ENCODE results near the gene EFL1.
"Not testable (repeated sequence)": the region's sequence is repeated elsewhere in the genome, so short reads cannot be mapped to it uniquely, and the experiment has no call there.

EFL1 gene

DNA sequence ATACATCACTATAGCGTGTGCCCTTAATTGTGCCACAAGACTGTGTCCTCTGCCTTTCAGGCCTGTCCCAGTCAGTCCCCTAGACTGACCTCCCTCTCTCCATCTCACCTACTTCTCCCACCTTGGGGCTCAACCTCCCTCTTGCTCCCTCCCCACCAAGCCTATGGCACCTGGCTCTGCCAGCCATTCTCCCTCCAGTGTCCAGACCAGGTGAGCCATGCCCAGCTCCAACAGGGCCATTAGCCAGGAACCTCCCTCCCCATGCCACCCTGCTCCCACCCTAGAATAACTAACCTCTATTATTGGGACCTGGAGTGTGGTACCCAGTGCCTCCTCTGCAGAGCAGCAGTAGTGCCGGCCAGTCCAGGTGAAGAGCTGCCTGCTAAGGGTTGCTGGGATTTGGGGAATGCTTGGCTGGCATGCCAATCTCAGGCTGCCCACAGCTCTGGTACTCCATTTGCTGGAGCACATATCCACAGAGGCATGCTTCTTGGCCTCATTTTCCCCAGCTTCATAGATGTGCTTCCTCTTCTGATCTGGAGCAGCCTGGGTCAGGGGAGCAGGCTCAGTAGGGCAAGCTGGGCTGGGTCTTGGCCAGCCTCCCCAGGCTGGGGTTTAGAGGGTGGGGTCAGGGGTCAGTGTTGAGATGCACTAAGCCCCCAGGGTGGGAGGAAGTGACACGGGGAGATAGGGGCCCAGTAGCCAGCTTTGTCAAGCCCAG, 38.9 kb upstream of the EFL1 start:
- DNase-seq = no peak
- no peaks in the 10 kb centered on the region for H3K9me3 ChIP-seq (ENCODE audit: control insufficient read depth, low read length)
- H4K8ac ChIP-seq (ENCODE audit: low read length) = no peak overlapping the region

DNA sequence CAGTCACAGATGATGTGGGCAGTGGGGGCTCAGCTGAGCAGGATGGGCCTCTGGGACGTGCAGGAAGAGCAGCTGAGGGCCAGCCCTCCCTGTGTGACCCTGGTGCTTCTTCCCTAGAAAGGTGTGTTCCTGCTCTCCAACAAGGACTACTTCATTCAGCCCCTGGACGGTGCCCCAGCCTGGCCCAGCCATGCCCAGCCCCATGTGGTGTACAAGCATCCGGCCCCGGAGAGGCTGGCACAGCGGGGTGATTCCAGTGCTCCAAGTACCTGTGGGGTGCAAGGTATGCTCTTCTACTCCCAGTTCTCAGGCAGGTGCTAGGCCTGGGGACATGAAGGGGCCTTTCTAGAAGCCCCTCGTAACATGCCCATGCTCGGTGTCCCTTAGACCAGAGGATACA, 38.3 kb upstream of the EFL1 start:
- WGBS = 92% methylated on average over 7 of the region's 7 CpGs
- peak overlapping the region; percentile 61 for H4K91ac ChIP-seq (ENCODE audit: low read length)
- H2AFZ ChIP-seq (ENCODE audit: low read depth, low read length) = no peak overlapping the region
- H2BK120ac ChIP-seq (ENCODE audit: low read depth, low read length) = no peak overlapping the region
- H3K14ac ChIP-seq (ENCODE audit: low read length in 2 of 2) = peak overlapping the region in 1 of 2 experiments; percentile 89
- no peak overlapping the region for H3K27ac ChIP-seq (ENCODE audit: low read length, poor library complexity, severe bottlenecking)
- H2BK12ac ChIP-seq (ENCODE audit: low read length in 2 of 2) = no peak overlapping the region
- no peak overlapping the region for H2BK5ac ChIP-seq (ENCODE audit: low read depth, low read length, poor library complexity, severe bottlenecking)
- H3K4me3 ChIP-seq (ENCODE audit: insufficient read depth in 1 of 2, low read depth in 1 of 2, low read length in 2 of 2) = no peak overlapping the region
- no peak overlapping the region for H2BK15ac ChIP-seq (ENCODE audit: low read depth, poor library complexity, severe bottlenecking)
- no peak overlapping the region for H3K4me2 ChIP-seq (ENCODE audit: low read length, poor library complexity, severe bottlenecking)
- DNase-seq = no peak
- no peak overlapping the region for H2AK5ac ChIP-seq (ENCODE audit: low read length, severe bottlenecking)
- no peaks in the 10 kb centered on the region for H3K36me3 ChIP-seq (ENCODE audit: control insufficient read depth in 1 of 2, insufficient read depth in 2 of 2, low read depth in 1 of 2, low read length in 2 of 2)
- H3K79me1 ChIP-seq (replicated peaks; ENCODE audit: low read length, poor library complexity, severe bottlenecking) = no peaks in the 10 kb centered on the region
- no peak overlapping the region for H3K18ac ChIP-seq (ENCODE audit: low read depth in 1 of 2, low read length in 2 of 2)
- H3K4me1 ChIP-seq (ENCODE audit: control insufficient read depth, insufficient read depth, low read depth, low read length) = no peaks in the 10 kb centered on the region
- peak overlapping the region; percentile 54 for H4K8ac ChIP-seq (ENCODE audit: low read length)
- peaks cover 0 to 30% of the 10 kb centered on the region in 2 experiments for H3K27me3 ChIP-seq (ENCODE audit: control insufficient read depth in 1 of 2, insufficient read depth in 1 of 2, low read length in 2 of 2)
- H3K9me3 ChIP-seq (ENCODE audit: control insufficient read depth, low read length) = no peaks in the 10 kb centered on the region
- peak overlapping the region in 1 of 2 experiments; percentile 59 for H3K23ac ChIP-seq (ENCODE audit: low read length in 2 of 2)
- no peak overlapping the region for H3K9ac ChIP-seq (ENCODE audit: low read length)
- H3K4ac ChIP-seq (ENCODE audit: low read depth in 1 of 2, low read length in 2 of 2) = no peak overlapping the region

More for the DNA sequence above, 38.9 kb upstream of the EFL1 start:
- H2AK5ac ChIP-seq (ENCODE audit: low read length, severe bottlenecking) = no peak overlapping the region
- no peak overlapping the region for H3K4me3 ChIP-seq (ENCODE audit: insufficient read depth in 1 of 2, low read depth in 1 of 2, low read length in 2 of 2)
- peak overlapping the region in 1 of 2 experiments; percentile 59 for H3K23ac ChIP-seq (ENCODE audit: low read length in 2 of 2)
- H3K79me1 ChIP-seq (replicated peaks; ENCODE audit: low read length, poor library complexity, severe bottlenecking) = no peaks in the 10 kb centered on the region
- H2AFZ ChIP-seq (ENCODE audit: low read depth, low read length) = no peak overlapping the region
- H3K27me3 ChIP-seq (ENCODE audit: control insufficient read depth in 1 of 2, insufficient read depth in 1 of 2, low read length in 2 of 2) = peaks cover 0 to 30% of the 10 kb centered on the region in 2 experiments
- H3K9ac ChIP-seq (ENCODE audit: low read length) = no peak overlapping the region
- H2BK15ac ChIP-seq (ENCODE audit: low read depth, poor library complexity, severe bottlenecking) = no peak overlapping the region
- H3K14ac ChIP-seq (ENCODE audit: low read length in 2 of 2) = peak overlapping the region in 1 of 2 experiments; percentile 89
- H2BK5ac ChIP-seq (ENCODE audit: low read depth, low read length, poor library complexity, severe bottlenecking) = no peak overlapping the region
- no peaks in the 10 kb centered on the region for H3K36me3 ChIP-seq (ENCODE audit: control insufficient read depth in 1 of 2, insufficient read depth in 2 of 2, low read depth in 1 of 2, low read length in 2 of 2)
- H3K4ac ChIP-seq (ENCODE audit: low read depth in 1 of 2, low read length in 2 of 2) = no peak overlapping the region
- no peak overlapping the region for H3K4me2 ChIP-seq (ENCODE audit: low read length, poor library complexity, severe bottlenecking)
- no peak overlapping the region for H2BK120ac ChIP-seq (ENCODE audit: low read depth, low read length)
- H3K18ac ChIP-seq (ENCODE audit: low read depth in 1 of 2, low read length in 2 of 2) = no peak overlapping the region
- no peak overlapping the region for H4K91ac ChIP-seq (ENCODE audit: low read length)
- H2BK12ac ChIP-seq (ENCODE audit: low read length in 2 of 2) = peak overlapping the region in 1 of 2 experiments; percentile 43
- no peak overlapping the region for H3K27ac ChIP-seq (ENCODE audit: low read length, poor library complexity, severe bottlenecking)
- WGBS = 86% methylated on average over 3 of the region's 3 CpGs
- H3K4me1 ChIP-seq (ENCODE audit: control insufficient read depth, insufficient read depth, low read depth, low read length) = no peaks in the 10 kb centered on the region

- H3K9me3 ChIP-seq (ENCODE audit: control insufficient read depth, low read length); H2BK15ac ChIP-seq (ENCODE audit: low read depth, poor library complexity, severe bottlenecking); H3K4ac ChIP-seq (ENCODE audit: low read depth in 1 of 2, low read length in 2 of 2); H3K23ac ChIP-seq (ENCODE audit: low read length in 2 of 2); H3K4me2 ChIP-seq (ENCODE audit: low read length, poor library complexity, severe bottlenecking); H3K14ac ChIP-seq (ENCODE audit: low read length in 2 of 2); H3K18ac ChIP-seq (ENCODE audit: low read depth in 1 of 2, low read length in 2 of 2); H2BK5ac ChIP-seq (ENCODE audit: low read depth, low read length, poor library complexity, severe bottlenecking); H3K9ac ChIP-seq (ENCODE audit: low read length); H2BK120ac ChIP-seq (ENCODE audit: low read depth, low read length); H3K4me3 ChIP-seq (ENCODE audit: insufficient read depth in 1 of 2, low read depth in 1 of 2, low read length in 2 of 2); DNase-seq; H3K4me1 ChIP-seq (ENCODE audit: control insufficient read depth, insufficient read depth, low read depth, low read length); H2BK12ac ChIP-seq (ENCODE audit: low read length in 2 of 2); H2AK5ac ChIP-seq (ENCODE audit: low read length, severe bottlenecking); H4K8ac ChIP-seq (ENCODE audit: low read length); H3K27ac ChIP-seq (ENCODE audit: low read length, poor library complexity, severe bottlenecking); H2AFZ ChIP-seq (ENCODE audit: low read depth, low read length); H3K36me3 ChIP-seq (ENCODE audit: control insufficient read depth in 1 of 2, insufficient read depth in 2 of 2, low read depth in 1 of 2, low read length in 2 of 2); H3K79me1 ChIP-seq (replicated peaks; ENCODE audit: low read length, poor library complexity, severe bottlenecking): not testable (repeated sequence)
- Histone ChIP-seq H3K27me3 (ENCODE audit: control insufficient read depth in 1 of 2, insufficient read depth in 1 of 2, low read length in 2 of 2) (peaks cover 0 to 30% of the 10 kb centered on the region in 2 experiments), H4K91ac (ENCODE audit: low read length) (peak overlapping the region; percentile 61)
- 31% methylated on average over 5 of the region's 6 CpGs for WGBS
Observed at GRCh38 chr15:82300326-82300725, 37.8 kb upstream of the EFL1 start.

DNA sequence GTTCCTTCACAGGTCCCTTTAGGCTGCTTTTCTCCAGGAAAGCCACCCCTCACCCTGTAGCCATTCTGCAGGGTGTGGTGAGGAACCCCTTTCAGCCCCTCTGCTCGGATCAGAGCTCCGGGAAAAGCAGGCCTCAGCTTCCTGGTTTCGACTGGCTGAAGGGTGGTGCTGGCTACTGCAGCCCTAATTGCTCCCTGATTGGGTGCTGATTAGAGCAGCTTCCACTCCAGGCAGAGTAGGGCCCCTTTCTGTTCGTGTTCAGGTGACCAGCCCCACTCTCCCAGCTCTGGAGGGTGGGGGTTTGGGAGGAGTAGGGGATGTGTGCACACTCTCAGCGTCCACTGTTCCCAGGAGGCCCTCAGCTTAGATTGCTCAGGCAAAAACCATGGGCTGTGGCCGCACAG, 37.0 kb upstream of the EFL1 start:
- not testable (repeated sequence) for H3K36me3 ChIP-seq (ENCODE audit: control insufficient read depth in 1 of 2, insufficient read depth in 2 of 2, low read depth in 1 of 2, low read length in 2 of 2); DNase-seq; H2AFZ ChIP-seq (ENCODE audit: low read depth, low read length); H3K4me1 ChIP-seq (ENCODE audit: control insufficient read depth, insufficient read depth, low read depth, low read length); H3K18ac ChIP-seq (ENCODE audit: low read depth in 1 of 2, low read length in 2 of 2); H3K4me2 ChIP-seq (ENCODE audit: low read length, poor library complexity, severe bottlenecking); H4K8ac ChIP-seq (ENCODE audit: low read length); H2BK5ac ChIP-seq (ENCODE audit: low read depth, low read length, poor library complexity, severe bottlenecking); H4K91ac ChIP-seq (ENCODE audit: low read length); H3K79me1 ChIP-seq (replicated peaks; ENCODE audit: low read length, poor library complexity, severe bottlenecking); H2BK15ac ChIP-seq (ENCODE audit: low read depth, poor library complexity, severe bottlenecking); H3K4ac ChIP-seq (ENCODE audit: low read depth in 1 of 2, low read length in 2 of 2); H3K4me3 ChIP-seq (ENCODE audit: insufficient read depth in 1 of 2, low read depth in 1 of 2, low read length in 2 of 2); H3K9ac ChIP-seq (ENCODE audit: low read length); H3K14ac ChIP-seq (ENCODE audit: low read length in 2 of 2); H2BK12ac ChIP-seq (ENCODE audit: low read length in 2 of 2); H3K9me3 ChIP-seq (ENCODE audit: control insufficient read depth, low read length); H3K23ac ChIP-seq (ENCODE audit: low read length in 2 of 2); H3K27ac ChIP-seq (ENCODE audit: low read length, poor library complexity, severe bottlenecking); H2AK5ac ChIP-seq (ENCODE audit: low read length, severe bottlenecking)
- H3K27me3 ChIP-seq (ENCODE audit: control insufficient read depth in 1 of 2, insufficient read depth in 1 of 2, low read length in 2 of 2) = peaks cover 0 to 28% of the 10 kb centered on the region in 2 experiments
- H2BK120ac ChIP-seq (ENCODE audit: low read depth, low read length) = peak overlapping the region; percentile 8
- 88% methylated on average over 2 of the region's 6 CpGs for WGBS
